ENCODE measurements around the gene KLHL3.

The KLHL3 gene

GRCh38 chr5:137636830-137637714, 98.8 kb downstream of the KLHL3 start:
- in situ Hi-C loops (cut with MboI; ENCODE audit: low pct_unique_long_range_greater_than_20kb, low sequenced_read_pairs, unreplicated experiment) = no loop called here
- TF ChIP-seq CTCF (IDR thresholded peaks at IDR 0.05; ENCODE audit: extremely low read depth, insufficient read depth, missing control alignments) = no peak
- DNase-seq (ENCODE audit: low spot score) = no peak

- in situ Hi-C loops (cut with MboI; ENCODE audit: low pct_unique_long_range_greater_than_20kb, low sequenced_read_pairs, unreplicated experiment) = no loop called here
- TF ChIP-seq CTCF (IDR thresholded peaks at IDR 0.05; ENCODE audit: extremely low read depth, insufficient read depth, missing control alignments) = no peak
- no peak for DNase-seq (ENCODE audit: low spot score)
These were observed 99.8 kb downstream of the KLHL3 start for GRCh38 chr5:137636099-137636498.

- no peak for DNase-seq (ENCODE audit: low spot score)
- TF ChIP-seq CTCF (IDR thresholded peaks at IDR 0.05; ENCODE audit: extremely low read depth, insufficient read depth, missing control alignments) = no peak
- in situ Hi-C loops (cut with MboI; ENCODE audit: low pct_unique_long_range_greater_than_20kb, low sequenced_read_pairs, unreplicated experiment) = no loop called here
These were observed 100.4 kb downstream of the KLHL3 start for GRCh38 chr5:137635521-137635921.

GRCh38 chr5:137633896-137634295, 102.0 kb downstream of the KLHL3 start:
- DNase-seq (ENCODE audit: low spot score) = no peak
- in situ Hi-C loops (cut with MboI; ENCODE audit: low pct_unique_long_range_greater_than_20kb, low sequenced_read_pairs, unreplicated experiment) = no loop called here
- TF ChIP-seq CTCF (IDR thresholded peaks at IDR 0.05; ENCODE audit: extremely low read depth, insufficient read depth, missing control alignments) = no peak

- DNase-seq (ENCODE audit: low spot score) = no peak
- TF ChIP-seq CTCF (IDR thresholded peaks at IDR 0.05; ENCODE audit: extremely low read depth, insufficient read depth, missing control alignments) = no peak
- in situ Hi-C loops (cut with MboI; ENCODE audit: low pct_unique_long_range_greater_than_20kb, low sequenced_read_pairs, unreplicated experiment) = no loop called here
These were observed 103.2 kb downstream of the KLHL3 start for GRCh38 chr5:137632716-137633115.

- TF ChIP-seq CTCF (IDR thresholded peaks at IDR 0.05; ENCODE audit: extremely low read depth, insufficient read depth, missing control alignments) = no peak
- in situ Hi-C loops (cut with MboI; ENCODE audit: low pct_unique_long_range_greater_than_20kb, low sequenced_read_pairs, unreplicated experiment) = no loop called here
These were observed 104.4 kb downstream of the KLHL3 start for GRCh38 chr5:137631453-137631852.

More at GRCh38 chr5:137631453-137631852, 104.4 kb downstream of the KLHL3 start:
- DNase-seq (ENCODE audit: low spot score) = no peak
